Thoracic aorta (tissue), 2 donors: Measurements from ENCODE around the gene NRCAM. TPM values are rescaled to one million over a fixed set of nuclear protein-coding genes. Genes with fewer than 3 reads are reported as not detected.

Experiments used
- ATAC-seq: fragments of 150-250 bp; one replicate; pipeline ENCODE4 v1.8.0; 2017; ENCODE audit warnings: low read depth; ENCODE audit not compliant: insufficient number of reproducible peaks, low FRiP score
- DNase-seq: peaks from one replicate; pipeline ENCODE4 v3.0.0-alpha.2; 2020; ENCODE audit warnings: low spot score
- H3K27ac ChIP-seq, 2 donors: fragments of 200-600 bp; sonication (generic); 1 replicate in 1 of 2; 2 replicates in 1 of 2; pipeline ENCODE4 v1.5.1; 2016; ENCODE audit warnings: mild to moderate bottlenecking in 2 of 2, moderate library complexity in 2 of 2
- H3K27me3 ChIP-seq: fragments of 200-600 bp; sonication (generic); replicated peaks from 2 replicates; pipeline ENCODE4 v1.6.0; 2016; ENCODE audit warnings: mild to moderate bottlenecking; ENCODE audit not compliant: insufficient read depth
- H3K36me3 ChIP-seq: fragments of 200-600 bp; sonication (generic); one replicate; pipeline ENCODE4 v1.5.1; 2016
- H3K4me1 ChIP-seq, 2 donors: fragments of 200-600 bp; sonication (generic); 1 replicate in 1 of 2; 2 replicates in 1 of 2; pipeline versions ENCODE4 v1.5.1 to v1.6.0; 2016; ENCODE audit warnings: low read depth in 2 of 2, mild to moderate bottlenecking in 1 of 2; ENCODE audit not compliant: control insufficient read depth in 1 of 2
- H3K4me3 ChIP-seq: fragments of 200-600 bp; sonication (generic); 2 replicates; pipeline ENCODE4 v1.5.1; 2016; ENCODE audit warnings: mild to moderate bottlenecking
- H3K9me3 ChIP-seq: fragments of 200-600 bp; sonication (generic); 2 replicates; pipeline ENCODE4 v1.5.1; 2016
- total RNA-seq, 2 donors: library from RNA; depleted of rRNA; stranded (reverse); fragments of >200 nt; gene quantifications; one replicate each; pipeline versions ENCODE4 v1.1.0 to v1.2.3, GENCODE V29; 2016
- TF ChIP-seq, protein P1 (sequence below): fragments of 200-600 bp; sonication (generic); IDR thresholded peaks from one replicate; pipeline ENCODE4 v1.5.1; 2019; ENCODE audit warnings: antibody characterized with exemption

Gene NRCAM
- total RNA-seq, 2 donors from 2014 or later = 2.4 to 3.3 TPM

DNA sequence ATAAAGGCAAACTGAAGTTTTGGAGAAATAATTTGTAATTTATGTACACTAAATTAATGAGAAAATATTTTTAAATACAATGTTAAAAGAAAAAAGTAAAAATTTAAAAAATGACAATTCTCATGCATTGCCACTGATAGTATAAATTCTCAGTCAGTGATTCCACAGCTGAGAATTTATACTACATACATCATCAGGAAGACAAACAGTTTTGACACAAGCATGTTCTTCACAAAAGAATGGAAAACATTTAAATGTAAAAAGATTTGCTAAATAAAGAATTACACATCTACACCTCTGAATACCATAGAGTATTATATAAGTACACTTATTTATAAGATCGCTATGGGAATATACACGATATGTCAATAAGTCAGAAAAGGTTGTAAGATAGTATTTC is 225.0 kb downstream of the NRCAM start:
- ATAC-seq (no peak), DNase-seq (no peak)
- Histone ChIP-seq H3K4me3 (no peak overlapping the region), H3K27me3 (no peaks in the 10 kb centered on the region), H3K36me3 (no peaks in the 10 kb centered on the region), H3K27ac (no peak overlapping the region), H3K4me1 (no peaks in the 10 kb centered on the region), H3K9me3 (no peaks in the 10 kb centered on the region)
- TF ChIP-seq, protein P1, sequence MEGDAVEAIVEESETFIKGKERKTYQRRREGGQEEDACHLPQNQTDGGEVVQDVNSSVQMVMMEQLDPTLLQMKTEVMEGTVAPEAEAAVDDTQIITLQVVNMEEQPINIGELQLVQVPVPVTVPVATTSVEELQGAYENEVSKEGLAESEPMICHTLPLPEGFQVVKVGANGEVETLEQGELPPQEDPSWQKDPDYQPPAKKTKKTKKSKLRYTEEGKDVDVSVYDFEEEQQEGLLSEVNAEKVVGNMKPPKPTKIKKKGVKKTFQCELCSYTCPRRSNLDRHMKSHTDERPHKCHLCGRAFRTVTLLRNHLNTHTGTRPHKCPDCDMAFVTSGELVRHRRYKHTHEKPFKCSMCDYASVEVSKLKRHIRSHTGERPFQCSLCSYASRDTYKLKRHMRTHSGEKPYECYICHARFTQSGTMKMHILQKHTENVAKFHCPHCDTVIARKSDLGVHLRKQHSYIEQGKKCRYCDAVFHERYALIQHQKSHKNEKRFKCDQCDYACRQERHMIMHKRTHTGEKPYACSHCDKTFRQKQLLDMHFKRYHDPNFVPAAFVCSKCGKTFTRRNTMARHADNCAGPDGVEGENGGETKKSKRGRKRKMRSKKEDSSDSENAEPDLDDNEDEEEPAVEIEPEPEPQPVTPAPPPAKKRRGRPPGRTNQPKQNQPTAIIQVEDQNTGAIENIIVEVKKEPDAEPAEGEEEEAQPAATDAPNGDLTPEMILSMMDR = no peak

DNA sequence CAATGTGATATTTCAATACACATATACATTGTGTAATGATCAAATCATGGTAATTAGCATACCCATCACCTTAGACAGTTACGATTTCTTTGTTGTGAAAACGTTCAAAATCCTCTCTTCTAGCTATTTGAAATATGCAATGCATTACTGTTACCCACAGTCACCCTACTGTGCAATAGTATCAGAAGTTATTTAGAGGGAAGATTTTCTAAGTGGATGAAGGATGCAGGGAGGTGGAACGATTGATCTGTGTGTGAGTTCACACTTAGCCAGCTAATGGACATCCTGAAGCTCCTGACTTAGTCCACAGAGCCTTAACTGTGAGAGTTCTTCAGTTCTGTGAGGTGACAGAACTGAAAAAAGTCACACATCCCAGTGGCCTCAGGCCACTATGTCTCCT is 228.9 kb downstream of the NRCAM start:
- no peak for DNase-seq
- no peak for ATAC-seq
- H3K27ac ChIP-seq = no peak overlapping the region
- H3K36me3 ChIP-seq = no peaks in the 10 kb centered on the region
- TF ChIP-seq, protein P1 = no peak
- no peaks in the 10 kb centered on the region for H3K27me3 ChIP-seq
- no peaks in the 10 kb centered on the region for H3K4me1 ChIP-seq
- no peak overlapping the region for H3K4me3 ChIP-seq
- no peaks in the 10 kb centered on the region for H3K9me3 ChIP-seq

DNA sequence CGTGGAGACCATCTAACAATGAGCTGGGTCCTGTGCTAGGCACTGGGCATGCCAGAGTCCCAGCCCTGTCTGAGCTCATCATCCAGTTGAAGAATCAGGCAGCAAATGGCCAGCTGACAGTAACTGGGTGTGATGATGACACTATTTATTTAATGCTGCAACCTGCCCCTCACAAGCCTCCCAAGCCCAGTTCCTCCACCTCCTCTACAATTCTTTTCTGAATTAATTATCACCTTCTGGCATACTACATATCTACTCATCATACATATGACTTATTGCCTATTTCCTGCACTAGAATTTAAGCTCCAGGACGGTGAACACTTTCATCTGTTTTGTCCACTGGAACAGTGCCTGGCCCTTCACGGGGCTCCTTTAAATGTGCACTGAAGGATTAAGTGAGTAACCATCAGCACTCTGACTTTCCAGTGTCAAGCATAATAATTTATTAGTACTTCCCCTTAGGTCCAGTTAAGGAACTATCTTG is 229.4 kb downstream of the NRCAM start:
- no peak overlapping the region for H3K27ac ChIP-seq
- no peaks in the 10 kb centered on the region for H3K36me3 ChIP-seq
- no peaks in the 10 kb centered on the region for H3K27me3 ChIP-seq
- no peak overlapping the region for H3K4me3 ChIP-seq
- ATAC-seq (no peak), DNase-seq (no peak)
- TF ChIP-seq, protein P1 = no peak
- no peaks in the 10 kb centered on the region for H3K9me3 ChIP-seq
- H3K4me1 ChIP-seq = no peaks in the 10 kb centered on the region

DNA sequence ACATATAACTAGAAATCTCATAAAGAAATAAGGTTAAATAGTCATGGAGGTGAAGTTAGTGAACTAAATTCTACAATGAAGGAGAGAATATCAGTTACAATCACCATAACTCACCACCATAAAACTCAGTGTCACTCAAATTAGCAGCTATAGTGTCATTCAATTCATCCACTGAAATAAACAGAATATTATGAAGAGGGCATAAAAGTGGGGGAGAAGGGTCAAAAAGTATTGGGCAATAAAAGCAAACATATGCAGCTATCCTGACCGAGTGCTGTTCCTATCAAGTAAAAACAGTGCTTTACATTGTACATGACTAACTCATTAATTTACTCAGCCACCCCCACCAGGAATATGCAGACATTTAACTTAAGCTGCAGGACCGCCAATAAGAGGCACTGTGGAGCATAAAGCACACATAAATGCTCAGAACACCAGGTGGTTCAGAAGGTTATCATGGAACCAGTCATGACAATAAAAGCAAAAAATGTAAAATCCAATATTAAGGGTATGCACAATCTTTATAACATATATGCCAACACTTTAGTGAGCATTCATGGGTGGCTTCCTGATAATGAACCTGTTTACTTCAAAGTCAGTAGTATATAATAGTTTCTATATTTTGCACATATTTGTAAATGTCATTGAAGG is 230.6 kb downstream of the NRCAM start:
- TF ChIP-seq, protein P1 = no peak
- no peaks in the 10 kb centered on the region for H3K4me1 ChIP-seq

DNA sequence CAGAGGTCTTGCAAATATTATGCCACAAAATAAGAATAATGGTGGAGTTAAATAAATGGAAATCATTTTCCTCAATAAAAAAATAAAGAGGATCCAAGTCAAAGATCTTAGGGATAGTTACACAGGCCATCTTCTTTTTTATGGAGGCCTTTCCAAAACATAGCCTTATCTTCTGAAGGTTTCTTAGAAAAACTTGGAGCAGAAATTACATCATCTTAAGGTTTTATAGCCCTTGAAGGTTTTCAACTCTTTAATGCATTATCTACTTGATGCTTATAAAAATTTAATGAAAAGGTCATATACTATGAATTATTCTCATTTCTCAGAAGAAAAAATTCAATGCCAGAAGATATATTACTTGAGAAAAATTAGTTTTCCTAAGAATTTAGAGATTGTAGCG is 231.8 kb downstream of the NRCAM start:
- no peaks in the 10 kb centered on the region for H3K4me1 ChIP-seq
- H3K36me3 ChIP-seq = no peaks in the 10 kb centered on the region
- no peaks in the 10 kb centered on the region for H3K27me3 ChIP-seq
- DNase-seq (no peak), ATAC-seq (no peak)
- H3K27ac ChIP-seq = no peak overlapping the region
- no peaks in the 10 kb centered on the region for H3K9me3 ChIP-seq
- TF ChIP-seq, protein P1 = no peak
- no peak overlapping the region for H3K4me3 ChIP-seq

More for the DNA sequence above, 230.6 kb downstream of the NRCAM start:
- Histone ChIP-seq H3K9me3 (no peaks in the 10 kb centered on the region), H3K27ac (no peak overlapping the region), H3K4me3 (no peak overlapping the region), H3K36me3 (no peaks in the 10 kb centered on the region), H3K27me3 (no peaks in the 10 kb centered on the region)
- DNase-seq (no peak), ATAC-seq (no peak)
